GM23338 (cell line): Measurements from ENCODE around the gene PTPRN2. TPM values are rescaled to one million over a fixed set of nuclear protein-coding genes. Genes with fewer than 3 reads are reported as not detected.
A peak's percentile ranks its signal among the peaks of the same experiment; 100 is the strongest.

Source experiments
- ATAC-seq: fragments of 200-7000 bp; cut with Tn5 transposase; 3 replicates; pipeline ENCODE4 v1.9.1; 2020
- DNase-seq: peaks from one replicate; pipeline ENCODE4 v3.0.0-alpha.2; 2015; ENCODE audit warnings: low spot score
- H2AFZ ChIP-seq: fragments of 200-600 bp; sonication (generic); 2 replicates; pipeline ENCODE4 v1.8.0; 2016; ENCODE audit warnings: antibody characterized with exemption, mild to moderate bottlenecking, moderate library complexity
- H3F3A ChIP-seq: fragments of 200-600 bp; sonication (generic); replicated peaks from 2 replicates; pipeline ENCODE4 v1.8.0; 2017; ENCODE audit warnings: antibody characterized with exemption, mixed run types, low read depth
- H3K27ac ChIP-seq: fragments of 200-600 bp; sonication (generic); 2 replicates; pipeline ENCODE4 v1.6.1; 2016; ENCODE audit warnings: low read depth
- H3K27me3 ChIP-seq: fragments of 200-600 bp; sonication (generic); 2 replicates; pipeline ENCODE4 v1.8.0; 2016; ENCODE audit warnings: mild to moderate bottlenecking, mixed run types, moderate library complexity; ENCODE audit not compliant: insufficient read depth
- H3K36me3 ChIP-seq: fragments of 200-600 bp; sonication (generic); 2 replicates; pipeline ENCODE4 v1.8.0; 2016; ENCODE audit warnings: mild to moderate bottlenecking; ENCODE audit not compliant: insufficient read depth
- H3K4me1 ChIP-seq: fragments of 200-600 bp; sonication (generic); 2 replicates; pipeline ENCODE4 v1.8.0; 2016; ENCODE audit warnings: mild to moderate bottlenecking, moderate library complexity; ENCODE audit not compliant: insufficient read depth
- H3K4me2 ChIP-seq: fragments of 200-600 bp; sonication (generic); 2 replicates; pipeline ENCODE4 v1.7.1; 2017; ENCODE audit warnings: mixed run types
- H3K4me3 ChIP-seq: fragments of 200-600 bp; sonication (generic); 2 replicates; pipeline ENCODE4 v1.6.1; 2016; ENCODE audit warnings: mixed run types
- H3K79me2 ChIP-seq: fragments of 200-600 bp; sonication (generic); replicated peaks from 2 replicates; pipeline ENCODE4 v1.8.0; 2017; ENCODE audit warnings: mild to moderate bottlenecking; ENCODE audit not compliant: insufficient read depth
- H3K9me2 ChIP-seq: fragments of 200-600 bp; sonication (generic); 2 replicates; pipeline ENCODE4 v1.8.0; 2017; ENCODE audit not compliant: insufficient read depth
- H4K20me1 ChIP-seq: fragments of 200-600 bp; sonication (generic); replicated peaks from 2 replicates; pipeline ENCODE4 v1.8.0; 2017; ENCODE audit warnings: mild to moderate bottlenecking; ENCODE audit not compliant: insufficient read depth
- H3K27ac Mint-ChIP-seq: 2 replicates; pipeline ENCODE4 v1.8.0; 2020; ENCODE audit warnings: inconsistent platforms, mild to moderate bottlenecking, moderate library complexity, mixed read lengths
- H3K27me3 Mint-ChIP-seq: 3 replicates; pipeline ENCODE4 v1.8.0; 2022; ENCODE audit warnings: low read depth, mild to moderate bottlenecking, moderate library complexity, mixed read lengths, inconsistent platforms; ENCODE audit not compliant: insufficient read depth, poor library complexity
- H3K36me3 Mint-ChIP-seq: 3 replicates; pipeline ENCODE4 v1.8.0; 2021; ENCODE audit warnings: low read depth, mild to moderate bottlenecking, inconsistent platforms, moderate library complexity, mixed read lengths
- H3K4me1 Mint-ChIP-seq: 3 replicates; pipeline ENCODE4 v1.8.0; 2020; ENCODE audit warnings: mild to moderate bottlenecking, inconsistent platforms, mixed read lengths
- H3K4me3 Mint-ChIP-seq: 3 replicates; pipeline ENCODE4 v1.8.0; 2021; ENCODE audit warnings: moderate library complexity, mild to moderate bottlenecking, inconsistent platforms, mixed read lengths
- H3K9me3 Mint-ChIP-seq: 3 replicates; pipeline ENCODE4 v1.8.0; 2020; ENCODE audit warnings: moderate library complexity, mild to moderate bottlenecking, inconsistent platforms, mixed read lengths
- EZH2phosphoT487 ChIP-seq: fragments of 200-600 bp; sonication (generic); IDR thresholded peaks from one replicate; pipeline ENCODE4 v1.8.1; 2018; ENCODE audit warnings: antibody characterized with exemption; ENCODE audit not compliant: unreplicated experiment
- REST ChIP-seq: IDR thresholded peaks from one replicate; pipeline ENCODE4 v1.6.1; 2018; ENCODE audit warnings: antibody characterized with exemption; ENCODE audit not compliant: unreplicated experiment
- STAT1 ChIP-seq: IDR thresholded peaks from one replicate; pipeline ENCODE4 v1.6.1; 2016; ENCODE audit warnings: antibody characterized with exemption; ENCODE audit not compliant: unreplicated experiment
- ZNF331 ChIP-seq: fragments of 250-450 bp; sonication (Bioruptor Pico); IDR thresholded peaks from 2 replicates; pipeline ENCODE4 v1.5.0; 2020; ENCODE audit warnings: low read depth, mild to moderate bottlenecking, moderate library complexity
- long read RNA-seq: library from polyadenylated mRNA; unstranded; transcript quantifications from one replicate; pipeline ENCODE4 v2.0.0, GENCODE V29; 2020; ENCODE audit not compliant: unreplicated experiment
- polyA plus RNA-seq: library from polyadenylated mRNA; unstranded; fragments of >200 nt; fragmentation: Nextera tagmentation; extraction: Ambion mirVana; gene quantifications from 2 replicates; pipeline ENCODE4 v1.2.1, GENCODE V29; 2016
- total RNA-seq: library from RNA; depleted of rRNA; stranded (reverse); fragments of >200 nt; shearing (Covaris generic); gene quantifications from 2 replicates; pipeline ENCODE4 v1.2.3, GENCODE V29; 2014; rRNA removed
- TF ChIP-seq, protein P1 (sequence below): IDR thresholded peaks from 2 replicates; pipeline ENCODE4 v1.6.1; 2016; ENCODE audit warnings: antibody characterized with exemption

PTPRN2 gene
- total RNA-seq (3.7 and 4.0 TPM in 2 replicates), polyA plus RNA-seq (0.87 and 1.4 TPM in 2 replicates)
- long read RNA-seq, partial matches to known transcripts: 0 of 1 reads
- long read RNA-seq, other reads (novel, unspliced or antisense): 1 of 1 reads

DNA sequence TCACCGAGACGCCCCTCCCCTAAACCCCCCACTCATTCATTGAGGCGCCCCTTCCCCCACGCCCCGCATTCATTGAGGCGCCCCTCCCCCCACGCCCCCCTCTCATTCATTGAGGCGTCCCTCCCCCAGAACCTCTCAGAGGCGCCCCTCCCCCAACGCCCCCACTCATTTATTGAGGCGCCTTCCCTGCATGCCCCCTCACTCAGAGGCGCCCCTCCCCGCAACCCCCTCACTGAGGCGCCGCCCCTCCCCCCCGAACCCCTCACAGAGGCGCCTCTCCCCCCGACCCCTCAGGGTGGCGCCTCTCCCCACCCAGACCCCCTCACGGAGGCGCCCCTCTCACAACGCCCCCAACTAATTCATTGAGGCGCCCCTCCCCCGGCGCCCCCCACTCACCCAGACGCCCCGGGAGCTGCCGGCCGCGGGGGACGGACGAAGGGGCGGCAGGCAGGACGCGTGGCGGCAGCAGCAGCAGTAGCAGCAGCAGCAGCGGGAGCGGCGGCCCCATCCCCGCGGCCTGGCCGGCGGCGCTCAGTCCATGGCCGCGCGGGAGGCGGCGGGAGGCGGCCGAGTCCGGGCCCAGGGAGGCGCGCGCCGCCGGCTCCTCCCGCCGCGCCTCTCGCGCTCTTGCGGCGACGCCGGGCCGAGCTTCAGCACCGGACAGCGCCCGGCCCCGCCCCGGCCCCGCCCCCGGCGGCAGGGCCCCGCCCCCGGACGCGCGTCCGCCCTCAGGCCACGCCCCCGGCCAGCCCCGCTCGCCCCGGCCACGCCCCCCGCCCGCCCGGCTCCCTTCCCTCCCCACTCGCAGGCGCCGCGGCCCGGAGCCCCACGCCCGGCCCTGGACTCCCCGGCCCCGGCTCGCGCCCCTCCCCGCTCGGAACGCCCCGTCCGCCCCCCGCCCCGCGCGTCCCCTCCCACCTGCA lies at the start of gene PTPRN2:
PTPRN2 (minus strand) TSS at position 662 of the 923 bp plus-strand sequence.
- H2AFZ ChIP-seq: peak within 1 kb of the TSS; percentile 84; the same call in 1 of the 2 replicates
- ATAC-seq (peak; percentile 74), DNase-seq (peak; percentile 82)
- 0 out of 2 replicates have a peak, but pooled peaks cover 7% of the 10 kb centered on the region for H3F3A ChIP-seq
- H4K20me1 ChIP-seq: no peaks in the 10 kb centered on the region; the same call in 1 of the 2 replicates
- H3K4me1 Mint-ChIP-seq: peaks cover 13% of the 10 kb centered on the region
- H3K4me3 Mint-ChIP-seq: peak within 1 kb of the TSS; percentile 61
- no peaks in the 10 kb centered on the region for H3K79me2 ChIP-seq
- H3K9me2 ChIP-seq: 0 out of 2 replicates have a peak, but pooled peaks cover 5% of the 10 kb centered on the region
- no peaks in the 10 kb centered on the region for H3K36me3 ChIP-seq
- TF ChIP-seq EZH2phosphoT487 (no peak), REST (peak; percentile 74)
- H3K36me3 Mint-ChIP-seq: no peaks in the 10 kb centered on the region; the same call in 1 of the 3 replicates
- peaks cover 69% of the 10 kb centered on the region for H3K27me3 ChIP-seq
- H3K4me3 ChIP-seq: peak within 1 kb of the TSS; percentile 73
- H3K27me3 Mint-ChIP-seq: peaks cover 42% of the 10 kb centered on the region
- H3K27ac ChIP-seq: no peak within 1 kb of the TSS
- no peak within 1 kb of the TSS for H3K27ac Mint-ChIP-seq
- H3K4me1 ChIP-seq: peaks cover 5% of the 10 kb centered on the region; the same call in 1 of the 2 replicates
- peaks cover 21% of the 10 kb centered on the region for H3K9me3 Mint-ChIP-seq
- peak within 1 kb of the TSS; percentile 89 for H3K4me2 ChIP-seq

GRCh38 chr7:158633055-158633956 lies 45.7 kb upstream of the PTPRN2 start:
- Histone ChIP-seq H3K9me2 (no peaks in the 10 kb centered on the region), H3K4me1 (no peaks in the 10 kb centered on the region), H3K79me2 (0 out of 2 replicates have a peak, but pooled peaks cover under 1% of the 10 kb centered on the region), H3K4me2 (no peak overlapping the region), H3K36me3 (peaks cover 23% of the 10 kb centered on the region), H2AFZ (no peak overlapping the region), H3F3A (no peaks in the 10 kb centered on the region), H3K4me3 (no peak overlapping the region), H3K27ac (0 out of 2 replicates have a peak overlapping the region, but pooled peaks have one; percentile 59), H4K20me1 (no peaks in the 10 kb centered on the region; the same call in 1 of the 2 replicates), H3K27me3 (no peaks in the 10 kb centered on the region)
- H3K27ac Mint-ChIP-seq: no peak overlapping the region
- H3K27me3 Mint-ChIP-seq: peaks cover 2% of the 10 kb centered on the region
- ATAC-seq (no peak; the same call in 2 of the 3 replicates), DNase-seq (no peak)
- no peaks in the 10 kb centered on the region; the same call in 2 of the 3 replicates for H3K9me3 Mint-ChIP-seq
- no peaks in the 10 kb centered on the region for H3K4me1 Mint-ChIP-seq
- no peak overlapping the region for H3K4me3 Mint-ChIP-seq
- H3K36me3 Mint-ChIP-seq: peaks cover 45% of the 10 kb centered on the region
- TF ChIP-seq STAT1: no peak
- no peak for TF ChIP-seq ZNF331 (CRISPR knock-in tag)
- TF ChIP-seq REST: no peak
- TF ChIP-seq, protein P1, sequence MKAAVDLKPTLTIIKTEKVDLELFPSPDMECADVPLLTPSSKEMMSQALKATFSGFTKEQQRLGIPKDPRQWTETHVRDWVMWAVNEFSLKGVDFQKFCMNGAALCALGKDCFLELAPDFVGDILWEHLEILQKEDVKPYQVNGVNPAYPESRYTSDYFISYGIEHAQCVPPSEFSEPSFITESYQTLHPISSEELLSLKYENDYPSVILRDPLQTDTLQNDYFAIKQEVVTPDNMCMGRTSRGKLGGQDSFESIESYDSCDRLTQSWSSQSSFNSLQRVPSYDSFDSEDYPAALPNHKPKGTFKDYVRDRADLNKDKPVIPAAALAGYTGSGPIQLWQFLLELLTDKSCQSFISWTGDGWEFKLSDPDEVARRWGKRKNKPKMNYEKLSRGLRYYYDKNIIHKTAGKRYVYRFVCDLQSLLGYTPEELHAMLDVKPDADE: no peak
- TF ChIP-seq EZH2phosphoT487: no peak
